Spinal cord (tissue), 10 donors: ENCODE measurements around the gene ZIC2. TPM values are rescaled to one million over a fixed set of nuclear protein-coding genes. Genes with fewer than 3 reads are reported as not detected.
"Not testable (repeated sequence)": the region's sequence is repeated elsewhere in the genome, so short reads cannot be mapped to it uniquely, and the experiment has no call there.

Source experiments
- DNase-seq, 6 donors: peaks; one replicate each; pipeline versions ENCODE4 v3.0.0 to v3.0.0-alpha.2; 2013 to 2015; ENCODE audit warnings: low spot score in 6 of 6, low read depth in 4 of 6
- H3K27ac ChIP-seq: one replicate; pipeline ENCODE4 v1.5.1; 2013; ENCODE audit warnings: low read depth, low read length, control low read depth
- H3K27me3 ChIP-seq: one replicate; pipeline ENCODE4 v1.6.1; 2013; ENCODE audit warnings: low read length; ENCODE audit not compliant: control insufficient read depth, insufficient read depth
- H3K36me3 ChIP-seq: one replicate; pipeline ENCODE4 v1.6.1; 2013; ENCODE audit warnings: low read length; ENCODE audit not compliant: control insufficient read depth, insufficient read depth
- H3K4me1 ChIP-seq: one replicate; pipeline ENCODE4 v1.6.1; 2013; ENCODE audit warnings: low read length; ENCODE audit not compliant: control insufficient read depth, insufficient read depth
- H3K4me3 ChIP-seq: one replicate; pipeline ENCODE4 v1.5.1; 2013; ENCODE audit warnings: low read depth, low read length, control low read depth
- H3K9me3 ChIP-seq: one replicate; pipeline ENCODE4 v1.6.1; 2013; ENCODE audit warnings: low read length; ENCODE audit not compliant: control insufficient read depth, insufficient read depth
- WGBS: methylation state at CpG from one replicate; pipeline ENCODE4 v1.1.5; 2013; ENCODE audit warnings: missing lambda C conversion rate; ENCODE audit not compliant: insufficient coverage; 5-methylcytosine and 5-hydroxymethylcytosine counted together
- polyA plus RNA-seq, 2 donors: library from polyadenylated mRNA; unstranded; fragments of 120-200 nt; gene quantifications; one replicate each; pipeline ENCODE4 v1.2.1, GENCODE V29; 2013; ENCODE audit not compliant: insufficient read length in 2 of 2
- total RNA-seq, 2 donors: library from RNA; depleted of rRNA in 1 of 2; stranded (reverse); fragments of 120-200 nt in 1 of 2; fragments of >200 nt in 1 of 2; gene quantifications; one replicate each; pipeline versions ENCODE4 v1.2.3 to v1.2.4, GENCODE V29; 2013 to 2014
- donor health status: healthy.

Gene ZIC2
- total and polyA plus RNA-seq, 4 donors = 23.2 to 102 (median 54.2) TPM

GRCh38 chr13:100032642-100033041, 51.1 kb downstream of the ZIC2 start:
- not testable (repeated sequence) for H3K4me1 ChIP-seq, DNase-seq, H3K27ac ChIP-seq, H3K27me3 ChIP-seq, H3K36me3 ChIP-seq, H3K9me3 ChIP-seq, H3K4me3 ChIP-seq
- WGBS = 96% methylated on average over 6 of the region's 9 CpGs

- no peaks in the 10 kb centered on the region for H3K36me3 ChIP-seq
- H3K27me3 ChIP-seq = no peaks in the 10 kb centered on the region
- H3K4me1 ChIP-seq = no peaks in the 10 kb centered on the region
- no peak overlapping the region for H3K4me3 ChIP-seq
- no peaks in the 10 kb centered on the region for H3K9me3 ChIP-seq
- H3K27ac ChIP-seq = no peak overlapping the region
- no peak for DNase-seq
- no CpG with 5 or more reads among the region's 1 CpG for WGBS
These were observed 54.4 kb downstream of the ZIC2 start for GRCh38 chr13:100035936-100036335.

Other genes with a start within 250 kb of the ZIC2 start
- gene ZIC5, start 10.0 kb upstream of the ZIC2 start, total RNA-seq = 10 to 100 TPM in 1 of 2 donors, 1 to 10 TPM in 1; 5.9 to 30.5 TPM
- 10 to 100 TPM in 1 of 2 donors, 1 to 10 TPM in 1; 5.7 to 11.6 TPM for gene ZIC5, start 10.0 kb upstream of the ZIC2 start, polyA plus RNA-seq
- gene PCCA, start 107.3 kb downstream of the ZIC2 start, total RNA-seq = 100 to 1,000 TPM; 165 to 378 TPM
- gene PCCA, start 107.3 kb downstream of the ZIC2 start, polyA plus RNA-seq = 10 to 100 TPM; 45.1 to 54.7 TPM